HEK293T (cell line): ENCODE data around the gene DHRS7C.

ENCODE experiments used
- ARNT ChIP-seq: fragments of 450-650 bp; IDR thresholded peaks from 2 replicates; pipeline ENCODE4 v1.6.1; 2017; ENCODE audit warnings: mild to moderate bottlenecking
- BHLHE40 ChIP-seq: fragments of 450-650 bp; IDR thresholded peaks from 2 replicates; pipeline ENCODE4 v1.6.1; 2016; ENCODE audit warnings: mild to moderate bottlenecking, moderate library complexity, borderline replicate concordance
- ELF4 ChIP-seq: fragments of 450-650 bp; IDR thresholded peaks from 2 replicates; pipeline ENCODE4 v1.6.1; 2017; ENCODE audit warnings: antibody characterized with exemption
- FOXA1 ChIP-seq: fragments of 450-650 bp; IDR thresholded peaks from 2 replicates; pipeline ENCODE4 v1.6.1; 2016; ENCODE audit warnings: mild to moderate bottlenecking
- FOXK2 ChIP-seq: fragments of 450-650 bp; IDR thresholded peaks from 2 replicates; pipeline ENCODE4 v1.6.1; 2016; ENCODE audit warnings: mild to moderate bottlenecking
- FOXM1 ChIP-seq: fragments of 450-650 bp; IDR thresholded peaks from 2 replicates; pipeline ENCODE4 v1.6.1; 2017; ENCODE audit warnings: mild to moderate bottlenecking, borderline replicate concordance
- HDGF ChIP-seq: fragments of 450-650 bp; IDR thresholded peaks from 2 replicates; pipeline ENCODE4 v1.6.1; 2017; ENCODE audit warnings: antibody characterized with exemption, borderline replicate concordance
- NFRKB ChIP-seq: fragments of 450-650 bp; IDR thresholded peaks from 2 replicates; pipeline ENCODE4 v1.6.1; 2016; ENCODE audit warnings: mild to moderate bottlenecking, moderate library complexity
- SP1 ChIP-seq: fragments of 450-650 bp; IDR thresholded peaks from 2 replicates; pipeline ENCODE4 v1.6.1; 2017
- SUZ12 ChIP-seq: fragments of 450-650 bp; IDR thresholded peaks from 2 replicates; pipeline ENCODE4 v1.6.1; 2016; ENCODE audit warnings: mild to moderate bottlenecking
- ZNF384 ChIP-seq: fragments of 450-650 bp; IDR thresholded peaks from 2 replicates; pipeline ENCODE4 v1.6.1; 2016

DNA sequence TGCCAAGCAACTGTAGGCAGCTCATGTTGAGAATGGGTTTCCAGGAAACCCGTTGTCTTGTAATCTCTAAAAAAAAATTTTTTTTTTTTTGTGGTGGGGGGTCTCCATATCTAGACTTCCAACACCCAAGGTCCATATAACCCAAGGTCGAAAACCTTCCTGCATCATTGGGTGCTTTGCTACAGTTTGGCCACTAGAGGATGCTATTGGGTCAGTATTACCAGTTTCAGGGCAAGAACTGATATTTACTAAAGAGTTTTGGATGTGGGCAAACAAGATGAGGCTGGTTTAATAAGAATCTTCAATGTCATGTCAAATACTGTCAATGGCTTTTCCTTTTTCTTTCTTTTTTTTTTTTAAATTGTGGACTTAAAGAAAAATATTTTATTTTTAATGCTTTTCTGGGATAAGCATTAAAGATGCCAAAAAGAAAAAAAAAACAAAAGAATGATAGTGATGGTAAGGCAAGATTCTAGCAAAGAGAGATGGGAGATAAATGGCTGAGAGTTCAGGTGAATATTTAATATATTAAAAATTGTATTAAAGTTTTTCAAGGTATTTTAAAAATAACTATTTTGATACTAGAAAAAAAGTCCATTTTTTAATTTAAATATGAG, 62.2 kb downstream of the DHRS7C start:
- TF ChIP-seq SP1 (no peak), FOXM1 (no peak), SUZ12 (no peak), ARNT (no peak), HDGF (no peak), NFRKB (no peak), FOXA1 (no peak), ZNF384 (no peak), FOXK2 (no peak), BHLHE40 (no peak), ELF4 (no peak)
